MM.1S (cell line): ENCODE measurements around the gene GHRL.

ENCODE experiments used
- DNase-seq: peaks from one replicate; pipeline ENCODE4 v3.0.0-alpha.2; 2015
- H2AFZ ChIP-seq: fragments of 300-600 bp; sonication (generic); 2 replicates; pipeline ENCODE4 v1.6.0; 2016; ENCODE audit warnings: antibody characterized with exemption, low read length
- H3F3A ChIP-seq: fragments of 300-600 bp; sonication (generic); 2 replicates; pipeline ENCODE4 v1.6.1; 2016; ENCODE audit warnings: mild to moderate bottlenecking, antibody characterized with exemption, low read length, moderate library complexity, mixed read lengths; ENCODE audit not compliant: insufficient read depth
- H3K27ac ChIP-seq: fragments of 300-600 bp; sonication (generic); 2 replicates; pipeline ENCODE4 v1.5.1; 2016; ENCODE audit warnings: mild to moderate bottlenecking, low read length
- H3K27me3 ChIP-seq: fragments of 300-600 bp; sonication (generic); replicated peaks from 2 replicates; pipeline ENCODE4 v1.6.0; 2016; ENCODE audit warnings: low read length; ENCODE audit not compliant: insufficient read depth
- H3K36me3 ChIP-seq: fragments of 300-600 bp; sonication (generic); replicated peaks from 2 replicates; pipeline ENCODE4 v1.6.1; 2016; ENCODE audit warnings: mild to moderate bottlenecking, low read length, mixed read lengths; ENCODE audit not compliant: insufficient read depth
- H3K4me1 ChIP-seq: fragments of 300-600 bp; sonication (generic); 2 replicates; pipeline ENCODE4 v1.6.1; 2016; ENCODE audit warnings: low read length, mixed read lengths
- H3K4me2 ChIP-seq: fragments of 300-600 bp; sonication (generic); 2 replicates; pipeline ENCODE4 v1.6.0; 2016; ENCODE audit warnings: low read depth, low read length
- H3K4me3 ChIP-seq: fragments of 300-600 bp; sonication (generic); 2 replicates; pipeline ENCODE4 v1.5.1; 2016; ENCODE audit warnings: low read length, mixed read lengths
- H3K79me2 ChIP-seq: fragments of 300-600 bp; sonication (generic); 2 replicates; pipeline ENCODE4 v1.6.1; 2016; ENCODE audit warnings: mixed run types, low read length, mixed read lengths
- H3K9ac ChIP-seq: fragments of 300-600 bp; sonication (generic); 2 replicates; pipeline ENCODE4 v1.6.1; 2016; ENCODE audit warnings: low read length, mixed read lengths
- H3K9me2 ChIP-seq: fragments of 300-600 bp; sonication (generic); replicated peaks from 2 replicates; pipeline ENCODE4 v1.6.1; 2016; ENCODE audit warnings: mild to moderate bottlenecking, low read length, mixed read lengths; ENCODE audit not compliant: insufficient read depth
- H3K9me3 ChIP-seq: fragments of 300-600 bp; sonication (generic); replicated peaks from 2 replicates; pipeline ENCODE4 v1.6.1; 2016; ENCODE audit warnings: mild to moderate bottlenecking, low read length, mixed read lengths; ENCODE audit not compliant: insufficient read depth
- H4K20me1 ChIP-seq: fragments of 300-600 bp; sonication (generic); 2 replicates; pipeline ENCODE4 v1.6.1; 2016; ENCODE audit warnings: mild to moderate bottlenecking, low read length, moderate library complexity, mixed read lengths; ENCODE audit not compliant: insufficient read depth
- CTCF ChIP-seq: fragments of 300-600 bp; sonication (generic); IDR thresholded peaks from 2 replicates; pipeline ENCODE4 v1.5.1; 2016; ENCODE audit warnings: antibody characterized with exemption, low read length, mixed read lengths
- EZH2 ChIP-seq: fragments of 300-600 bp; sonication (generic); optimal IDR thresholded peaks from 2 replicates; pipeline ENCODE3; 2017; ENCODE audit warnings: low read depth, mild to moderate bottlenecking, antibody characterized with exemption, low read length, mixed read lengths
- EZH2phosphoT487 ChIP-seq: fragments of 300-600 bp; sonication (generic); IDR thresholded peaks from 2 replicates; pipeline ENCODE4 v1.6.1; 2018; ENCODE audit warnings: antibody characterized with exemption, low read length

GHRL gene

GRCh38 chr3:10284496-10284895, 8.3 kb downstream of the GHRL start:
- Histone ChIP-seq H3K4me2 (no peak overlapping the region), H3K9me3 (no peaks in the 10 kb centered on the region), H4K20me1 (no peaks in the 10 kb centered on the region), H3K9ac (no peak overlapping the region), H3K27ac (no peak overlapping the region), H3K36me3 (no peaks in the 10 kb centered on the region), H3K9me2 (no peaks in the 10 kb centered on the region), H3K27me3 (no peaks in the 10 kb centered on the region), H2AFZ (no peak overlapping the region), H3K4me3 (no peak overlapping the region), H3F3A (no peaks in the 10 kb centered on the region), H3K4me1 (no peaks in the 10 kb centered on the region), H3K79me2 (no peaks in the 10 kb centered on the region)
- TF ChIP-seq EZH2phosphoT487 = no peak
- no peak for TF ChIP-seq EZH2
- TF ChIP-seq CTCF = no peak
- DNase-seq = no peak

GRCh38 chr3:10283638-10284037, 9.1 kb downstream of the GHRL start:
- no peaks in the 10 kb centered on the region for H3K9me2 ChIP-seq
- no peaks in the 10 kb centered on the region; the same call in 1 of the 2 replicates for H3K36me3 ChIP-seq
- no peak overlapping the region for H3K27ac ChIP-seq
- no peak overlapping the region for H3K4me2 ChIP-seq
- no peak for DNase-seq
- no peaks in the 10 kb centered on the region for H3K79me2 ChIP-seq
- no peak overlapping the region for H3K4me3 ChIP-seq
- no peak overlapping the region for H3K9ac ChIP-seq
- H3K4me1 ChIP-seq = no peaks in the 10 kb centered on the region
- H4K20me1 ChIP-seq = no peaks in the 10 kb centered on the region
- no peak overlapping the region for H2AFZ ChIP-seq
- no peaks in the 10 kb centered on the region for H3K27me3 ChIP-seq
- TF ChIP-seq CTCF (no peak), EZH2phosphoT487 (no peak), EZH2 (no peak)
- H3K9me3 ChIP-seq = no peaks in the 10 kb centered on the region
- H3F3A ChIP-seq = no peaks in the 10 kb centered on the region

- TF ChIP-seq CTCF (no peak), EZH2phosphoT487 (no peak), EZH2 (no peak)
- Histone ChIP-seq H2AFZ (no peak overlapping the region), H3K4me3 (no peak overlapping the region), H3K9me3 (no peaks in the 10 kb centered on the region), H3K4me2 (no peak overlapping the region), H3K27me3 (no peaks in the 10 kb centered on the region), H3K9me2 (no peaks in the 10 kb centered on the region), H3K79me2 (peaks cover 4% of the 10 kb centered on the region; the same call in 1 of the 2 replicates), H4K20me1 (no peaks in the 10 kb centered on the region), H3F3A (no peaks in the 10 kb centered on the region), H3K9ac (no peak overlapping the region), H3K36me3 (no peaks in the 10 kb centered on the region; the same call in 1 of the 2 replicates), H3K27ac (no peak overlapping the region), H3K4me1 (no peaks in the 10 kb centered on the region)
- DNase-seq = no peak
Measured at GRCh38 chr3:10281951-10282350, 10.8 kb downstream of the GHRL start.
